ENCODE results near the gene DOCK3.
"Not testable (repeated sequence)": the region's sequence is repeated elsewhere in the genome, so short reads cannot be mapped to it uniquely, and the experiment has no call there.

The DOCK3 gene

DNA sequence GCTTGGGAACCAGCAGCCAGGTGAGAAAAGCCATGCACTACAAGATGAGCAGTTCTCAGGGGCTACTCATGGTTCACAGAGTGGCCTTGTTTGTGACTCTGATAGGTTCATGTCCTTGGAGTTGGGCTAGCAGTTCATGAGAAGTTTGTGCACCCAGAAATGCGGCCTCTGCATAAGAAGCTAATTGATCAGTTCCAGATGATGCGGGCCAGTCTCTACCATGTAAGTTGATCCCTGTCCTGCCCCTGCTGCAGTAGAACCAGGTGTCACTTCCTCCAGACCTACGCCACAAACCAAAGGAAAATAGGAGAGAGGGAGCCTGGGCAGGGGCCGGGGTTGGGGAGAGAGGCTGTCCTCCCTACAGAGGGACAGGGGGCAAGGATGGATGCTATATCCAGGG is 683.1 kb downstream of the DOCK3 start:
- no peak for DNase-seq (ENCODE audit: low read depth in 2 of 2)

DNA sequence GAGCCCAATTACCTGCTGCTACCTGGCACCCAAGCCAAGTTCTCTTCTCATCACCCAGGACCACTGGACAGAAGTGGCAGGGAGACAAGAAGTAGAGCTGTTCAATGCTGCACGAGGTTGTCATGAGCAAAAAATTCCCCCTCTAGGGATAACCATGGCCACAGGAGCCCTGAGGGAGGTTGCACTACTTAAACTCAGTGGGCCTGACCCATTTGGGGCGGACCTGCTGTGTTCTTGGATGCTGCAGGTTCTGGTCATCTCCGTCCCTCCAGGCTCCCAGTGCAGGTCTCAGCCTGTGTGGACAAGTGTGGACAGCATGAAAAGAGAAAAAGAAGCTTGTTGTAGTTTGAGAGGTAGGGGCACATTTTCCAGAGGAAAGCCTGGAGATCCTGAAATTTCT is 684.3 kb downstream of the DOCK3 start:
- DNase-seq (ENCODE audit: low read depth in 2 of 2) = no peak

DNA sequence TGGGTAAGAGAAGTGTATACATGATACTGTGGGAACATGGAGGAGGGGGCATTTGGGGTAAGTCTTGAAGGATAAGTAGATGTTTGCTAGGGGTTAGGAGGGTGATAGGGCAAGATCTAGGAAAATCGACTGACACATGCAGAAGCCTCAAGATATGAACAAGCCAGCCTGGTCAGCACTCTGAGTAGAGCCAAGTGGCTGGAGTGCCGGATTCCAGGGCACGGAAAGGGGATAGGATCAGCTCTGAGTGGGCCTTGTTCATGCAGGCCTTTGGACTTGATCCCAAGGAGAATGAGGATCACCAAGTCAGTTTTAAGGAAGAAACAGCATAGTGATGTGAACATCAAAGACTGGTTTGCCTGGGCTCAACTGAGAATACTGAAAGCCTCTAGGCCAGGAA is 686.1 kb downstream of the DOCK3 start:
- DNase-seq (ENCODE audit: low read depth in 2 of 2) = no peak

DNA sequence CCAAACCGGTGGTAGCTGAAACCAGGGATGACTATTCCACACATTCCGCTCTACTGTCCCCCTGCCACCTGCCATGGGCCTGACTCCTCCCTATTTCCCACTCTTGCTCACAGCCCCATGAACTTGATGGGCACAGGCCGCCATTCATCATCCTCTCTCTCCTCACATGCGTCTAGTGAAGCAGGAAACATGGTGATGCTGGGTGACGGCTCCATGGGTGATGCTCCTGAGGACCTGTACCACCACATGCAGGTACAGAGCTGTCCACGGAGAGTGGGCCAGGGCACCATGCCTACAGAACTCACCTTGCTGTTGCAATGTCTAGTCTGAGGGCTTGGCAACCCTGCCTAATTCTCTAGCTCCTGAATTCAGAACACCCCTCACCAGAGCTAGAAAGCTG is 687.0 kb downstream of the DOCK3 start:
- no peak for DNase-seq (ENCODE audit: low read depth in 2 of 2)

- DNase-seq (ENCODE audit: low read depth in 2 of 2) = no peak
Observed at GRCh38 chr3:51362476-51362875, 687.7 kb downstream of the DOCK3 start.

GRCh38 chr3:51368276-51368675 is 693.5 kb downstream of the DOCK3 start:
- not testable (repeated sequence) for DNase-seq (ENCODE audit: low read depth in 2 of 2)

DNA sequence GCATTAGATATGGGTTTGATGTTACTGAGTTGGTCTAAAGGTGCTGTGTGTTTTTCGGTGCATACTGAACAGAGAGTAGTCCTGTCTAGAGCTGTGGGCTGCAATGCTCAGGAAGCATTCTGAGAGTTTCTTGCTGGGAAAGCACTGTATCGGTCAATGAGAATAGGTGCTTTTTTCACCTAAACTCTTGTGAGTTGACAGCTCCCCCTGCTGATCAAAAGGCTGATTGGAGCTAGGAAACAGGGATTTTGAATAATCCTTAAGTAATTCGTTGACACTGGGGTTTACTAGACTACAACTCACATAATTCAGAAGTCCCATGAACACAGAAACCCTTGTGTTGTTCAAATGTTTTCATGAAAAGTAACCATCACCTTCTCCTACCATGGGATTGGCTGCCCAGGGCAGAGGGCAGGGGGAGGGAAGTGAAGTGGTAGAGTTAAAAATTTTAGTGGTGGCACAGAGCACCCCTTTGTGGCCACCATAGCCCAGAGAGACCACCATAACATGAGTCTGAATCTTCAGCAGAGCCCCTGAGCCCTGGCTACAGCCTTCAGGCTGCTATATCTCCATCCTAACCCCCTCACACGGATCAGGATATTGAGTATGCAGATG is 697.3 kb downstream of the DOCK3 start:
- DNase-seq (ENCODE audit: low read depth in 2 of 2) = peak; percentile 33 to 34

DNA sequence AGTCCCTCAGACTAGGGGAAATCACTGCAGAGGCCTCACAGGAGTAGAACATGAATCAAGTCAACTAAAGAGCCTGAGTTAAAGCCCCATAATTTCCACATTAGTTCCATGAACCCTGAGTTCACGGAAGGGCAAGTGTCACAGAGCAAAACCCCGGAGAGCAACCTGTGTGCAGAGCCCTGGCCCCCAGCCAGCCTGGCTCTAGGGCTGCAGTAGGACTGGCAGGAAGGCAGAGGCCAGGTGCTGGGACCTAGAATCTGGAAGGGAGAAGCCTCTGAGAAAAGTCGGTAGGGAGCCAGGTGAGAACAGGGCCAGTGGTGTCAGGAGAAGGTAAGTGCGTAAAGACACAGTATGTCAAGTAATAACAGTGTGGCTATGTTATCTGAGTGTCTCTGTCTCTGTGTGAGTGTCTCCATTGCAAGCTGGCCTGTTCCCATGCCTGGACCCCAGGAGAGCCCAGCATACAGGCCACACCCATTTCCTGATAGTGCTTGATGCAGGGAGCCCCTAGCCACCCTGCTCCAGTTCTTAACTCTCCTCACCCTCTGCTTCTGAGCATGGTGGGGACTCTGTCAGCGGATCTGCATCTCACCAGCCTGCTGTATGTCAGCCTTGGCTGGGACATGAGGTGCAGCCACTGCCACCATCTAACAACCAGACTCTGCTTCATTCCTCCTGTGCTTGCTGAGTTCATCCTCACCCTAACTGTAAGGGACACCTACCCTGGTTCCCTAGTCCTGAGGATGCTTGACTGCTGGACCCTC is 699.1 kb downstream of the DOCK3 start:
- DNase-seq (ENCODE audit: low read depth in 2 of 2) = no peak

GRCh38 chr3:51374456-51374855 is 699.7 kb downstream of the DOCK3 start:
- no peak for DNase-seq (ENCODE audit: low read depth in 2 of 2)

- DNase-seq (ENCODE audit: low read depth in 2 of 2) = no peak
Observed at GRCh38 chr3:51375136-51375535, 700.4 kb downstream of the DOCK3 start.

DNA sequence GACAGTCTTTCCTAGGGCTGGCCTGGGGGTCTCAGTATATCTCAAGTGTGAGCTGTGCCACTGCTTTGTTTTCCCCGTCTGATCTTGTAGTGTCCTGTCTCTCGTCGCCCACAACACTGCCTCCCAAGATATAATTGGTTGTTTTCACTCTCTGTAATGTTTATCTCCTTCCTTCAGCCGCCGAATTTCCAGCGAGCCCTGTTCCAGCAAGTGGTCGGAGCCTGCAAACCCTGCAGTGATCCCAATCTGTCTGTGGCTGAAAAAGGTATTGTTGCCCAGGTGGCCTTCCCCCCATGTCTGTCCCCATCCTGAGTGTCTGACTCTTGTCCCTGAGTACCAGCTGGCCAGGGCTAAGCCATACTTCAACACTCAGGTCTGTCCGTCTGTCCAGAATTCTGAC is 700.8 kb downstream of the DOCK3 start:
- no peak for DNase-seq (ENCODE audit: low read depth in 2 of 2)

GRCh38 chr3:51378065-51378464 is 703.3 kb downstream of the DOCK3 start:
- DNase-seq (ENCODE audit: low read depth in 2 of 2) = no peak

DNA sequence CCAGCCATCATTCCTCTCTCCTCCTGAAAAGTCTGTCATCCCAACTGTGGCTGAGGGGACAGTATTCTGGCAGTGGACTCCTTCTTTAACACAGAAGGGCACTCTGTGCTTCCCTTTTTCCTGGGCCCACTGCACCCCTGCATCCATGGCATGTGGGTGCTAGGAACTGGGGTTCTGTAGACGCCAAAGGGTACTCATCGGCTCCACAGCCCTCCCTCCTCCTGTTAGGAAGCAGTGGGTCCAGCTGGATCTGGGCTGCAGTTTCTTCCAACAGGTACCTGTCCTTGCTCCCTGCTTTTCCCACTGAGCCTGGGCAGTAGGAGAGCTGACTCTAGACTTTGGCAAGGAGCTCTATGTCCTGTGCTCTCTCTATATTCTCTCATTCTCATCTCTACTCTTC is 704.0 kb downstream of the DOCK3 start:
- DNase-seq (ENCODE audit: low read depth in 2 of 2) = no peak

DNA sequence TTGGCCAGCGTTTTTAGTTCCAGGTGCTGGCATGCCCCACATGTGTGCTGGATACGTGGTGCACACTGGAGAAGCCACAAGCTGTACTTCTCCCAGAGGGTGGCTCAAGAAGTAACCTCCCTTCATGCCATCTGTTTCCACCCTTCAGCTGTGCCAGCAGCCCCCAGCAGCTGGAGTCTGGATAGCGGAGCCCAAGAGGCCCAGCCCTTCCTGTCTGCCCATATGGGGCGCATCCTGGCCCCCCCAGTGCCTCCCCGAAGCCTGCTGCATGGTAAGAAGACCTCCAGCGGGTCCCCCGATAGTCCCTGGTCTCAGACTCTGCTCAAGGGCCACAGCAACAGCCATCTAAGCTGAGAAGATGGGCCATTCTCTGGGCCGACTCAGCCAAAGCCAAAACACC is 704.6 kb downstream of the DOCK3 start:
- DNase-seq (ENCODE audit: low read depth in 2 of 2) = no peak

DNA sequence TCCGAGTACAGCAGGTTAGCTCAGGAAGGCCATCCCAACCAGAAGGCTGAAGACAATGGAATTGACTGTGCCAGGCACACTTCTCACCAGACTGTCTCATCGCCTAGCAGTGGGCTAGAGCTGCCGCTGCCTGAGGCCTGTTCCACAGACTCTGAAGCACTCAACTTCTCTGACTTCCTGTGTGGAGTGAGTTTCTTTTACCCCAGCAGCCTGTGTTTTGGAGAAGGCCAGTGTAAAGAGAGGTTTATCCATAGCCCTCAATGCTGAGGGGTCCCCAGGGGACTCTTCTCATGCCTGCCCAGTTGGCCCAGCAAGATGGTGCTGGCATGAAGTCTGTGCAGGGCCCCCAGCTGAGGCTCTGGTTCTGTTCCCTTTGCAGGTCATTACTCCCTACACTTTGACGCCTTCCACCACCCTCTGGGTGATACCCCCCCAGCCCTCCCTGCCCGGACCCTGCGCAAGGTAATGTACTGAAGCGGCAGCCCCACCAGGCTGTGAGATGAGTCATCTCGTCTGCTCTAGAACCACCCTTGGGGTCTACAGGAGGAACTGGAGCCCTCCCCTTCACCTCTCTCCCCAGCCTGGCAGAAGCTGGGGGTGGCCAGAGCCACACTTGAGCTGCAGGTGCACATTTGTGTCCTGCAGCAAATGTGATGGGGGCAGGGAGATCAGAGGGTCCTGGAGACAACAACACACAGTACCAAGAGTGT is 705.2 kb downstream of the DOCK3 start:
- no peak for DNase-seq (ENCODE audit: low read depth in 2 of 2)

- DNase-seq (ENCODE audit: low read depth in 2 of 2) = no peak
Observed at GRCh38 chr3:51380601-51381332, 706.0 kb downstream of the DOCK3 start.

GRCh38 chr3:51381333-51381705 is 706.6 kb downstream of the DOCK3 start:
- no peak for DNase-seq (ENCODE audit: low read depth in 2 of 2)

- no peak for DNase-seq (ENCODE audit: low read depth in 2 of 2)
Observed at GRCh38 chr3:51382076-51382745, 707.5 kb downstream of the DOCK3 start.

GRCh38 chr3:51382947-51383578 is 708.3 kb downstream of the DOCK3 start:
- DNase-seq (ENCODE audit: low read depth in 2 of 2) = no peak

DNA sequence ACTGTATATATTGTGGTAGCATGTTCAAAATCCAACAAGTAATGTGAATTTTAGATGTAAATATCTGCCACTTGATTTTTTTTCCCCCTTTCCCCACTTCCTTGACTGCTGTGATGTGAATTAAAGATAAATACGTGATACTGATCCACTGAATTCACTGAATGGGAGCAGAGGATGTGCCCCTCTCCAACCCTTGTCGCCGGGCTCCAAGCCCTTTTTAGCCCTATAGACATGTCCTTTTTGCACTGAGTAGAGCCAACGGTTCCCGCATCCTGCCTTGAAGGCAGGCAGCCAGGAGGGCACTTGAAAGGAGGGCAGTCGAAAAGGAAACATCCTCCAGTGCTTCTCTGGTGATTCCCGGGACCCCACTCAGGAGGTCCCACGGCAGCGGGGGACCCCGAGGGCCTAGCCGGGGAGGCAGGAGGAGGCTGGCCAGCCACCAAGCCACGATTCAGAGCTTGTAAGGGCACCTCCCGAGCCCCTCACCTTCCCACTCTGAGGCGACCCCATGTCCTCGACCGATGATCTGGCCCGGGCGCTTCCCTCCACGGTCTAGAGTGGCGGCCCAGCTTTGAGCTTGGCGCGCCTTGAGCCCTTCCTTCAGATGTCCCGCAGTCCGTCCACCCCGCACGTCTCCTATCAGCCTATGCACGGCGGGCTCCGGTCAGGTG is 709.5 kb downstream of the DOCK3 start:
- DNase-seq (ENCODE audit: low read depth in 2 of 2) = no peak
